IPS-18a (cell line): ENCODE measurements around the gene LMAN2.

Experiments
- H3K27ac ChIP-seq: one replicate; pipeline ENCODE4 v1.5.1; 2013; ENCODE audit warnings: low read length
- H3K27me3 ChIP-seq: one replicate; pipeline ENCODE4 v1.6.1; 2013; ENCODE audit warnings: mild to moderate bottlenecking, low read length; ENCODE audit not compliant: control insufficient read depth, insufficient read depth
- H3K36me3 ChIP-seq: one replicate; pipeline ENCODE4 v1.6.1; 2013; ENCODE audit warnings: low read depth, low read length; ENCODE audit not compliant: control insufficient read depth
- H3K4me1 ChIP-seq: one replicate; pipeline ENCODE4 v1.6.1; 2013; ENCODE audit warnings: low read depth, low read length; ENCODE audit not compliant: control insufficient read depth
- H3K4me3 ChIP-seq: one replicate; pipeline ENCODE4 v1.5.1; 2013; ENCODE audit warnings: low read length
- H3K9ac ChIP-seq: one replicate; pipeline ENCODE4 v1.6.1; 2013; ENCODE audit warnings: mild to moderate bottlenecking, low read length, moderate library complexity
- H3K9me3 ChIP-seq: one replicate; pipeline ENCODE4 v1.6.1; 2013; ENCODE audit warnings: low read depth, low read length; ENCODE audit not compliant: control insufficient read depth

Gene LMAN2

DNA sequence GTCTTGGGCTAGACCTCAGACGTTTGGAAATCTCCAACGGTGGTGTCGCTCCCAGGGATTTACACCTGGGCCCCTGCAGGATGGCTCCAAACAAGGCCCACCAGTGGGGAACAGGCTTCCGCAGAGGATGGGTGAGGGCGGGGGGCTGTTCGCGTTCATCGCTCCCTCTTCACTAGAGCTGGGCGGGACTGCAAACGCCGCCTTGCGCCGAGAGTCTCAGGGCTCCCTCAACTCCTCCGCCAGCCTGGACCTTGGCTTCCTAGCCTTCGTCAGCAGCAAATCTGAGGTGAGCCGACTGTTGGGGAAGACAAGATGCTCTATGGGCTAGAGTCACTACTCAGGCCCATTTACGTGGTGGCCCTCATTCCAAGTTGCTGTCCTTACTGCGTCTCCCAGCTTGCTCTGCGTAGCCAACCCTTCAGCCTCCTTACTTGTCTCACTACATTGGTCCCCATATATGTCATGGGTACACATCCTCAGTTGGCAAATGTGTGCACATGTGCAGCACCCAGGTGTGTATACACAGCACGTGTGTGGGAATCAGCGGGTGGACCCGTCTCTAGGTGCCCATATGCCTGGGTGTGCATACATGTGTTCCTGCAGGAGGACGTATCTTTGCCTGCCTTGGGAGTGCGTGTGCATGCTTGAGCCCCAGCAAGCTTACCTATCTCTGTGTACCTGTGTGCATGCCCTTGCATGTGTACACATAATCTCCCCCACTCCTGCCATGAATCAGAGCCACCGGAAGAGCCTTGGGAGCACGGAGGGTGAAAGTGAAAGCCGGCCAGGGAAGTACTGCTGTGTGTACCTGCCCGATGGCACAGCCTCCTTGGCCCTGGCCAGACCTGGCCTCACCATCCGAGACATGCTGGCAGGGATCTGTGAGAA, 16.8 kb upstream of the LMAN2 start:
- peaks cover 24% of the 10 kb centered on the region for H3K4me1 ChIP-seq
- no peaks in the 10 kb centered on the region for H3K9me3 ChIP-seq
- no peaks in the 10 kb centered on the region for H3K36me3 ChIP-seq
- peaks cover 15% of the 10 kb centered on the region for H3K27me3 ChIP-seq
- peak overlapping the region; percentile 63 for H3K4me3 ChIP-seq
- H3K27ac ChIP-seq = no peak overlapping the region
- H3K9ac ChIP-seq = no peak overlapping the region

DNA sequence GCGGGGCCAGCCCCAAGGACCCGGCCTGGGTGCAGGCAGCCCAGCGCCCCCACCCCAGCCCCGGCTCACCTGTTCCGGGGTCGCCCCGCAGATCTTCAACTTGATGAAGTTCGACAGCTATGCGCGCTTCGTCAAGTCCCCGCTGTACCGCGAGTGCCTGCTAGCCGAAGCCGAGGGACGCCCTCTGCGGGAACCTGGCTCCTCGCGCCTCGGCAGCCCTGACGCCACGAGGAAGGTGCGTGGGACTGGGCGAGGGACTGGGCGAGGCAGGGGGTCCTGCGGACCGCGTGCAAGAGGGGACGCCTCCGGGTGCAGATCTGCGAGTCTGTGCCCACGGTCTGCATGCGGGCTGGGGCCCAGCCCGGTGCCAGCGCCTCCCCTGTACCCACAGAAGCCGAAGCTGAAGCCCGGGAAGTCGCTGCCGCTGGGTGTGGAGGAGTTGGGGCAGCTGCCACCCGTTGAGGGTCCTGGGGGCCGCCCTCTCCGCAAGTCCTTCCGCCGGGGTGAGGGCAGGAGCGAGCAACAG, 15.9 kb upstream of the LMAN2 start:
- H3K4me3 ChIP-seq = peak overlapping the region; percentile 63
- no peak overlapping the region for H3K9ac ChIP-seq
- H3K27ac ChIP-seq = no peak overlapping the region
- H3K9me3 ChIP-seq = no peaks in the 10 kb centered on the region
- H3K36me3 ChIP-seq = no peaks in the 10 kb centered on the region
- peaks cover 17% of the 10 kb centered on the region for H3K27me3 ChIP-seq
- H3K4me1 ChIP-seq = peaks cover 28% of the 10 kb centered on the region

DNA sequence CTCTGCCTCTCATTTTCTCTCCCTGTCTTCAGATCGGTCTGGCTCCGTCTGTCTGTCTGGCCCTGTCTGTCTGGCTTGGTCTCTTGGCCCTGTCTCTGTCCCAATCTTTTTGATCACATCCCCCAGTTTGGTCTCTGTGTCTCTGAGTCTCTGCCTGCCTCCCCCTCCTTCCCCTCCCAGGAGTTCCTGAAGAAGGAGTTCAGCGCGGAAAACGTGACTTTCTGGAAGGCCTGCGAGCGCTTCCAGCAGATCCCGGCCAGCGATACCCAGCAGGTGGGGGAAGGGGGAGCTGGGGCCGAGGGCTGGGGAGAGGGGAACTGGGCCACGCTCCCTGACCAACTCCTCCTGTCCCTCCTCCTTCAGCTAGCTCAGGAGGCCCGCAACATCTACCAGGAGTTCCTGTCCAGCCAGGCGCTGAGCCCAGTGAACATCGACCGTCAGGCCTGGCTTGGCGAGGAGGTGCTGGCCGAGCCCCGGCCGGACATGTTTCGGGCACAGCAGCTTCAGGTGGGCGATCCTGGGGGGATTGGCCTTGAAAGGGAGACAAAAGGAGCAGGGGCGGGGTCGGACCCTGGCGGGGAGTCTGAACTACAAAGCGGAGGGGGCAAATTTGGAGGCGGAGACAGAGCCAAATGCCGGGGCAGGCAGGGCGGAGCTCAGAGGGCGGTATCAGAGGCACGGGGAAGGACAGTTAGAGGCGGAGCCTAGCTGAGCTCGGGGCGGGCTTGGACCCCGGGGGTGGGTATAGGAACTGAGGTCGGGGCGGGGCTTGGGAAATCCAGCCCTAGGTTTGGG, 15.3 kb upstream of the LMAN2 start:
- peaks cover 33% of the 10 kb centered on the region for H3K4me1 ChIP-seq
- H3K9ac ChIP-seq = peak overlapping the region; percentile 78
- peak overlapping the region; percentile 63 for H3K4me3 ChIP-seq
- H3K27me3 ChIP-seq = peaks cover 21% of the 10 kb centered on the region
- no peaks in the 10 kb centered on the region for H3K36me3 ChIP-seq
- H3K9me3 ChIP-seq = no peaks in the 10 kb centered on the region
- H3K27ac ChIP-seq = peak overlapping the region; percentile 81

DNA sequence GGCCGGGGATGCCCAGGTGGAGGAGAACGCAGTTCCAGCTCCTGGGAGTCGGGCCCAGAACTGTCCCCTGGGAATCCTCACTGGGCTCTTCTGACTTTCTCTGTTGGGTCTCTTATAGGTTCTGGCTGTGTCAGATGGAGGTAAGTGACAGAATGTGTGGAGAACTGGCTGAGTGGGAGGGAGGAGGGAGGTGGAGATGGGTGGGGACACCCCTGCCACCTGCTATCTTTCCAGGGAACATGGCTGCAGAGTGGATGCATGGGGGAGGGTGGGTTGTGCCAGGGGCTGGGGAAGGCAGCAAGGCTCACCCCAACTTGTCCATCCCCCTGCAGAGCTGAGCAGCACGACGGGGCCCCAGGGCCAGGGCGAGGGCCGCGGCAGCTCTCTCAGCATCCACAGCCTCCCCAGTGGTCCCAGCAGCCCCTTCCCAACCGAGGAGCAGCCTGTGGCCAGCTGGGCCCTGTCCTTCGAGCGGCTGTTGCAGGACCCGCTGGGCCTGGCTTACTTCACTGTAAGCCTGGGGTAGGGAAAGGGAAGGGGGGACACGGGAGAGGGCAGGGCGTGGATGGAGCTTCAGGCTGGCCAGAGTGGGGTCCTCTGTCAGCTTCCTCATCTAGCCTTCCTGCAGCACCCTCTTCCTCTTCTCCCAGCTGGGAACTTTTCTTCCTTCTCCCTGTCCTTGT, 14.5 kb upstream of the LMAN2 start:
- peak overlapping the region; percentile 63 for H3K4me3 ChIP-seq
- H3K36me3 ChIP-seq = no peaks in the 10 kb centered on the region
- H3K9me3 ChIP-seq = no peaks in the 10 kb centered on the region
- H3K27ac ChIP-seq = peak overlapping the region; percentile 81
- peak overlapping the region; percentile 78 for H3K9ac ChIP-seq
- peaks cover 29% of the 10 kb centered on the region for H3K4me1 ChIP-seq
- peaks cover 21% of the 10 kb centered on the region for H3K27me3 ChIP-seq

DNA sequence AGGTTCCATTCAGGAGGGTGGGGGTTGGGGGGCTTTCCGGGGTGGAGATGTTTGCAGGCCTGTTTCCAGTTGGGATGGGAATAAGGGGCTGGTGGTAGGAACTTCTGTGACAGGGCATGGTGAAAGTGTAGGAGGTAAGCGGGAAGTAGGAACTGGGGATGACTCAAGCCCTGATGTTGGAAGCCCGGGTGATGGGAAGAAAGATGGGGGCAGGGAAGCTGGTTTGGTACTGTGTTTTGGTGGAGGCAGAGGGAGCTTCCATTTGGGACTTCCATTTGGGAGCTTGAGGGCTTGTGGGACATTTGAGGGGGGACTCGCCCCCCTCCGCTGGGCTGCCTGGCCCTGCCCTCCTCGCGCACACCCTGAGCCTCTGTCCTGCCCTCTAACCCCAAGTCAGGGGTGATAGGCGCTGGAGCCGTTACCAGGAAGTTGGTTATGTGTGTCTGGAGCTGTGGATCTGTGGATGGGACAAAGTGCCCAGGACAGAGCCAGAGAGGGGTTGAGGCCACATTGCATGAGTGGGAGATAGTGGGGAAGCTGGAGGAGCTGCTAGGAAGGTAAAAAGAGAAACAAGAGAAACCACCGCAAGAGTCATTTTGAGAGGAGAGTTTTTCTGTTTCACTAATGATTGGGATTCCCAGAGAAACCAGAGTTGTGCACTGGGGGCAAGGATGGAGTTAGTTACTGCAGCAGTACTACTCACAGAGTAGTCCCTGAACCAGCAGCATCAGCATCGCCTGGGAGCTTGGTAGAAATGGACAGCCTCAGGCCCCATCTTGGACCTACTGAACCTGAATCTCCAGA, 12.9 kb upstream of the LMAN2 start:
- Histone ChIP-seq H3K36me3 (no peaks in the 10 kb centered on the region), H3K27me3 (peaks cover 21% of the 10 kb centered on the region), H3K4me3 (no peak overlapping the region), H3K27ac (no peak overlapping the region), H3K4me1 (peaks cover 25% of the 10 kb centered on the region), H3K9me3 (no peaks in the 10 kb centered on the region), H3K9ac (no peak overlapping the region)

DNA sequence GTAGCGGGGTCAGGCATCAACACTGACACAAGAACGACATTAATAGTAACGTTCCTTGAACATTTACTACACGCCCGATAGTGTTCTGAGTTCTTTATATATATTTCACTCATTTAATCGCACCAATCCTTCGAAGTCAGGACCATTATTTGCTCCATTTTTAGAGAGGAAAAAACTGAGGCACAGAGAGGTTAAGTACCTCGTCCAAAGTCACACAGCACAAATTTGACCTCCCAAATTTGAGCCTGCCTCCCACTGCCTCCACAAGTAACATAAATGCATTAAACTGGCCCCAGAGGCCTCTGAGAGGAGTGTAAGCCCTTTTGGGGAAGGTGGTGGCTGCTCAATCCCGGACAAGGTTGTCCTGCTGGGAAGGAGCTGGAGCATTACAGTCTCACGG, 12.1 kb upstream of the LMAN2 start:
- Histone ChIP-seq H3K27ac (no peak overlapping the region), H3K9ac (no peak overlapping the region), H3K27me3 (peaks cover 19% of the 10 kb centered on the region), H3K36me3 (no peaks in the 10 kb centered on the region), H3K9me3 (no peaks in the 10 kb centered on the region), H3K4me3 (peak overlapping the region; percentile 63), H3K4me1 (peaks cover 25% of the 10 kb centered on the region)

DNA sequence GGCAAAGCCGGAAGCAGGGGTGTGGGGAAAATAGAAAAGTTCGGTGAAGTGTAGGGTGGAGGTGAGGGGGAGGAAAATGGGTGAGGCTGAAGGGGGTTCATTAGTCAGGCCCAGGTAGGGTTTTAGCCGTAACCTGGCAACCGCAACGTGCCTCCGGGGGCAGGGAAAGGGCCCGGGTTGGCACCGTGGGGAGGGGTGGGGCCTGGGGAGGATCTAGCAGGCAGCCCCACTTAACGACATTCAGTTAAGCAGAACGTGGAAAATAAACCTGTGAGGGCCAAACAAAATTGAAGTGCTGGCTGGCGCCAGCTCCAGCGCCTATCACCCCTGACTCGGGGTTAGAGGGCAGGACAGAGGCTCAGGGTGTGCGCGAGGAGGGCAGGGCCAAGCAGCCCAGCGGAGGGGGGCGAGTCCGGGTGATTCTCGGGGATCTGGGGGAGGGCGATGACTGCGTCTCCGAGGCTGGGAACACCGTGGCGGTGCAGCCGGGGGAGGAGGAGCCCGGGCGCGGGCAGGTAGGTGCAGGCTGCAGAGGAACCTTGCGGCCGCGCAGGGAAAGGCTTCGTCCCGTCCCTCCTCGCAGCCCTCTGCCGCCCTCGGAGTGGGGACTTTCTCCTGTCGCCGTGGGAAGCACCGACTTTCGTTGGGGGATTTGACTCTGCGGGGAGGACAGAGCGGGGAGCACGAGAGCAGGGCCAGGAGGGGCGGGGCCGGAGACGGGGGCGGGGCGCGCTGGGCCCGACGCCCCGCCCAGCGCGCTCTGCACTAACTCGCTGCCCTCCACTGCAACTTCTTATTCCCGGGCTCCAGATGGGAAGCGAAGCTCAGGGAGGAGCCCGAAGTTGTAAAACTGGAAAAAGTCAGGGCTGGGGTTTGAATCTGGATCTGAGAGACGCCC, 11.4 kb upstream of the LMAN2 start:
- Histone ChIP-seq H3K9ac (peak overlapping the region; percentile 41), H3K36me3 (no peaks in the 10 kb centered on the region), H3K4me1 (peaks cover 25% of the 10 kb centered on the region), H3K27me3 (peaks cover 12% of the 10 kb centered on the region), H3K4me3 (peak overlapping the region; percentile 63), H3K27ac (no peak overlapping the region), H3K9me3 (no peaks in the 10 kb centered on the region)

DNA sequence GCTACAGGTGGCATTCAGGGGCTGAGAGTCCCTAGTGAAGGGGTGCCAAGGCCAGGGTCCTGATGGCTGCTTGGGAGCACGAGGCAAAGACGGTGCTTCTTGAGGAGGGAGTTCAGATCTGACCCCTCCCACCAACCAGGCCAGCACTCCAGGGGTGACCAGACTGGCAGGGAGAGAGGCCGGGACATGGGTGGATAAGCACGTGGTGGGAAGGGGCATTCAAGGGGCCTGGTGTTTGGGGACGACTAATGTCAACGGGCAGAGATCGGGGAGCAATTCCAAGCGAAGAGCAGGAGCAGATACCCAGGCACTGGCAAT, 10.8 kb upstream of the LMAN2 start:
- Histone ChIP-seq H3K9me3 (no peaks in the 10 kb centered on the region), H3K27me3 (peaks cover 6% of the 10 kb centered on the region), H3K27ac (no peak overlapping the region), H3K9ac (peak overlapping the region; percentile 41), H3K4me3 (peak overlapping the region; percentile 63), H3K36me3 (no peaks in the 10 kb centered on the region), H3K4me1 (peaks cover 25% of the 10 kb centered on the region)

DNA sequence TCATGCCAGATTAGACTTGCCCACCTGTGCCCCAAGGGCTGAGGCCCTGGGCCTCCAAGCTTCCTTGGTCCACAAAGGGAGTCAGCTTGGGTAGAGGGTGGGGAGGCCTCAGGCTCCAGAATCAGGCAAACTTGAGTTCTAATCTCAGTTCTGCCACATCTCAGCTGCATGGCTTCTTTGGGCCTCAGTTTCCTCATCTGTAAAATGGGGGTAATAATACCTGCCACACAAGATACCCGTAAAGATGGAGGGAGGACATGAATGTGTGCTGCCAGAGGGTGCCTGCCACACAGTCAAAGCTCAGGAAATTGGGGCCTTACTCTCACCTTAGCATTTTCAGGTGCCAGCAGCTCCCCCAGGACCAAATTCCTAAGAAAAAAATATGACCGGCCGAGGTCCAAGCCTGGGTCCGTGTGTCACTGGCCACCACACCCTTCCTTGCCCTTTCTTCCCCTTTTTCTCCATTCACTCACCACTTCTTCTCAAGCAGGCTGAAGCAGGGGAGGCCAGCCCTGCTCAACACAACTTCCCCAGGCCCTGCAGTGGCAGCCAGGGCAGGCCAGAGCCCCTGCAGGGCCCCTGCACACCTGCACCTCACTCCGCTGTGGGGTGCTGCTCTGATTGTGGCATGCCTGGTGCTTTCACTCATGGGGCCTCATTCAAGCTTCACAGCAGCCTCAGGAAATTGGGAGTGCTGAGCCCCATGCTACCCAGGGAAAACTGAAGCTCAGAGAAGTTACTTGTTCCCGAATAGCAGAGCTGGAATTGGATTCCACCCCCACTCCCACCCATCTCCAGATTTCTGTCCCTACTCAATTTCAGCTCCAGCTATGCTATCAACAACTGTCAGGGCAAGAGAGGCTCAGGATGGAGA, 10.2 kb upstream of the LMAN2 start:
- Histone ChIP-seq H3K27me3 (peaks cover 6% of the 10 kb centered on the region), H3K27ac (no peak overlapping the region), H3K9me3 (no peaks in the 10 kb centered on the region), H3K36me3 (no peaks in the 10 kb centered on the region), H3K4me3 (no peak overlapping the region), H3K9ac (no peak overlapping the region), H3K4me1 (peaks cover 25% of the 10 kb centered on the region)
